SK-N-SH (cell line): ENCODE results near the gene MARCHF5. TPM values are rescaled to one million over a fixed set of nuclear protein-coding genes. Genes with fewer than 3 reads are reported as not detected.

ENCODE experiments used
- CTCF ChIA-PET: fragments of 300-600, 350-600 bp; formaldehyde crosslinking; extraction: SDS; loops from one replicate; lab custom pipeline; 2021; lab: Yijun Ruan, JAX
- POLR2A ChIA-PET: fragments of 350-600 bp; sonication (Branson Sonifier 250); formaldehyde crosslinking; extraction: SDS; loops from one replicate; lab custom pipeline; 2020; ENCODE audit warnings: antibody characterized with exemption, inconsistent platforms; lab: Yijun Ruan, JAX
- DNase-seq: peaks from one replicate; pipeline ENCODE4 v3.0.0; 2012
- H2AFZ ChIP-seq: fragments of 200-600 bp; sonication (generic); 2 replicates; pipeline ENCODE4 v1.8.1; 2016; ENCODE audit warnings: antibody characterized with exemption, mild to moderate bottlenecking, low read depth
- H3F3A ChIP-seq: fragments of 200-600 bp; sonication (generic); replicated peaks from 2 replicates; pipeline ENCODE3; 2016; ENCODE audit warnings: antibody characterized with exemption, mild to moderate bottlenecking; ENCODE audit not compliant: insufficient read depth
- H3K27ac ChIP-seq, 2 experiments: fragments of 200-500 bp in 1 of 2; fragments of 200-600 bp in 1 of 2; sonication (Bioruptor generic) in 1 of 2; sonication (generic), shearing (Covaris generic) in 1 of 2; 2 replicates each; pipeline versions ENCODE4 v1.5.1 to v1.6.1; 2014 to 2016; ENCODE audit warnings: low read depth in 2 of 2, inconsistent platforms in 1 of 2, low read length in 1 of 2, mild to moderate bottlenecking in 1 of 2, mixed read lengths in 1 of 2
- H3K27me3 ChIP-seq: fragments of 200-600 bp; sonication (generic), shearing (Covaris generic); 2 replicates; pipeline ENCODE4 v1.6.1; 2016; ENCODE audit warnings: mixed run types; ENCODE audit not compliant: insufficient read depth
- H3K36me3 ChIP-seq, 2 experiments: fragments of 200-500 bp in 1 of 2; fragments of 200-600 bp in 1 of 2; sonication (Bioruptor generic) in 1 of 2; sonication (generic) in 1 of 2; replicated peaks in 1 of 2; 2 replicates each; pipeline versions ENCODE3 to v1.5.1; 2014 to 2016; ENCODE audit warnings: low read length in 1 of 2, mild to moderate bottlenecking in 1 of 2; ENCODE audit not compliant: insufficient read depth in 2 of 2, control insufficient read depth in 1 of 2
- H3K4me1 ChIP-seq, 2 experiments: fragments of 200-500 bp in 1 of 2; fragments of 200-600 bp in 1 of 2; sonication (Bioruptor generic) in 1 of 2; sonication (generic), shearing (Covaris generic) in 1 of 2; 2 replicates each; pipeline versions ENCODE4 v1.5.1 to v1.6.1; 2014 to 2016; ENCODE audit warnings: low read depth in 1 of 2, low read length in 1 of 2, mixed run types in 1 of 2; ENCODE audit not compliant: insufficient read depth in 2 of 2, control insufficient read depth in 1 of 2
- H3K4me2 ChIP-seq: fragments of 200-600 bp; sonication (generic), shearing (Covaris generic); 2 replicates; pipeline ENCODE4 v1.6.1; 2017; ENCODE audit warnings: mixed run types
- H3K4me3 ChIP-seq, 2 experiments: fragments of 200-500 bp in 1 of 2; fragments of 200-600 bp in 1 of 2; sonication (Bioruptor generic) in 1 of 2; sonication (generic), shearing (Covaris generic) in 1 of 2; 2 replicates each; pipeline versions ENCODE4 v1.5.1 to v1.8.1; 2014 to 2016; ENCODE audit warnings: low read depth in 2 of 2, inconsistent platforms in 1 of 2, low read length in 1 of 2, mild to moderate bottlenecking in 1 of 2, mixed read lengths in 1 of 2, moderate library complexity in 1 of 2
- H3K79me2 ChIP-seq: fragments of 200-600 bp; sonication (generic); 2 replicates; pipeline ENCODE4 v1.8.1; 2017; ENCODE audit warnings: mild to moderate bottlenecking; ENCODE audit not compliant: insufficient read depth
- H3K9ac ChIP-seq: fragments of 200-600 bp; sonication (generic); 2 replicates; pipeline ENCODE4 v1.6.1; 2017; ENCODE audit warnings: mixed run types
- H3K9me2 ChIP-seq: fragments of 200-600 bp; sonication (generic); 2 replicates; pipeline ENCODE4 v1.6.1; 2017; ENCODE audit warnings: mixed run types
- H3K9me3 ChIP-seq: fragments of 200-600 bp; sonication (generic); 2 replicates; pipeline ENCODE4 v1.6.1; 2017; ENCODE audit warnings: mixed run types, mild to moderate bottlenecking, moderate library complexity
- H4K20me1 ChIP-seq: fragments of 200-600 bp; sonication (generic); 2 replicates; pipeline ENCODE4 v1.6.1; 2017; ENCODE audit warnings: mild to moderate bottlenecking, mixed run types; ENCODE audit not compliant: insufficient read depth
- CTCF ChIP-seq: fragments of 200-600 bp; sonication (generic); IDR thresholded peaks from 2 replicates; pipeline ENCODE4 v1.6.1; 2017; ENCODE audit warnings: antibody characterized with exemption, mild to moderate bottlenecking, moderate library complexity
- EP300 ChIP-seq, 2 experiments: IDR thresholded peaks; 2 replicates each; pipeline versions ENCODE4 v1.4.0 to v1.6.1; 2012; ENCODE audit warnings: borderline replicate concordance in 1 of 2, low read depth in 1 of 2, low read length in 1 of 2
- FOSL2 ChIP-seq: IDR thresholded peaks from 2 replicates; pipeline ENCODE4 v1.4.0; 2012; ENCODE audit warnings: low read depth, mild to moderate bottlenecking, moderate library complexity, borderline replicate concordance
- FOXM1 ChIP-seq: IDR thresholded peaks from 2 replicates; pipeline ENCODE4 v1.4.0; 2012; ENCODE audit warnings: low read depth, mild to moderate bottlenecking
- GATA2 ChIP-seq: sonication (generic); formaldehyde crosslinking; IDR thresholded peaks from 2 replicates; pipeline ENCODE4 v1.5.0; 2020; ENCODE audit warnings: mild to moderate bottlenecking, missing genetic modification reagents
- JUND ChIP-seq: IDR thresholded peaks from 2 replicates; pipeline ENCODE4 v1.4.0; 2012
- MEF2A ChIP-seq: IDR thresholded peaks from 2 replicates; pipeline ENCODE4 v1.4.0; 2012; ENCODE audit warnings: low read depth, borderline replicate concordance
- MXI1 ChIP-seq: IDR thresholded peaks from 2 replicates; pipeline ENCODE4 v1.6.1; 2012; ENCODE audit warnings: mild to moderate bottlenecking, low read depth, low read length, improper control_type of control experiment
- POLR2AphosphoS5 ChIP-seq: IDR thresholded peaks from 2 replicates; pipeline ENCODE4 v1.6.1; 2012; ENCODE audit warnings: low read depth, low read length
- RCOR1 ChIP-seq: fragments of 150-350 bp; IDR thresholded peaks from 2 replicates; pipeline ENCODE4 v1.6.1; 2017; ENCODE audit warnings: antibody characterized with exemption, low read length
- REST ChIP-seq: IDR thresholded peaks from 2 replicates; pipeline ENCODE4 v1.6.1; 2012; ENCODE audit warnings: mild to moderate bottlenecking, low read depth, low read length, moderate library complexity
- RXRA ChIP-seq: IDR thresholded peaks from 2 replicates; pipeline ENCODE4 v1.4.0; 2012; ENCODE audit warnings: low read depth, mild to moderate bottlenecking, borderline replicate concordance
- TAF1 ChIP-seq: IDR thresholded peaks from 2 replicates; pipeline ENCODE4 v1.6.1; 2012; ENCODE audit warnings: low read depth, mild to moderate bottlenecking, low read length, moderate library complexity, borderline replicate concordance
- TCF12 ChIP-seq: IDR thresholded peaks from 2 replicates; pipeline ENCODE4 v1.4.0; 2012
- USF2 ChIP-seq: fragments of 150-350 bp; IDR thresholded peaks from 2 replicates; pipeline ENCODE4 v1.6.1; 2017; ENCODE audit warnings: antibody characterized with exemption, low read length, low read depth, borderline replicate concordance
- YY1 ChIP-seq: IDR thresholded peaks from 2 replicates; pipeline ENCODE4 v1.4.0; 2012; ENCODE audit warnings: low read depth, mild to moderate bottlenecking
- ZBTB33 ChIP-seq: IDR thresholded peaks from 2 replicates; pipeline ENCODE4 v1.4.0; 2012; ENCODE audit warnings: low read depth, borderline replicate concordance
- WGBS: methylation state at CpG from one replicate; pipeline ENCODE4 v1.1.6; 2017; ENCODE audit warnings: low lambda C conversion rate; 5-methylcytosine and 5-hydroxymethylcytosine counted together
- polyA plus RNA-seq, 3 experiments: library from polyadenylated mRNA; depleted of rRNA; stranded (reverse); fragments of >200 nt; gene quantifications; 2 replicates each; pipeline ENCODE4 v1.2.3, GENCODE V29; 2012

MARCHF5 gene
- polyA plus RNA-seq, 1 of the 3 experiments (the other 2 are of a cell fraction), result 24.2 TPM

GRCh38 chr10:92303096-92303495 is 12.1 kb downstream of the MARCHF5 start:
- no peak overlapping the region for H3K27ac ChIP-seq
- no peak overlapping the region for H3K4me2 ChIP-seq
- no peak for DNase-seq
- H3K9me3 ChIP-seq, result no peaks in the 10 kb centered on the region
- no peaks in the 10 kb centered on the region for H3K9me2 ChIP-seq
- TF ChIP-seq MXI1, result no peak
- no peak for TF ChIP-seq EP300 (IDR thresholded peaks at IDR 0.05; ENCODE audit: borderline replicate concordance in 1 of 2, low read depth in 1 of 2, low read length in 1 of 2)
- TF ChIP-seq FOSL2, result no peak
- no peak for TF ChIP-seq RCOR1
- TF ChIP-seq TCF12, result no peak
- TF ChIP-seq CTCF, result no peak
- TF ChIP-seq MEF2A, result no peak
- TF ChIP-seq GATA2 (CRISPR knock-in tag), result no peak
- TF ChIP-seq JUND, result no peak
- no peak for TF ChIP-seq REST
- TF ChIP-seq USF2, result no peak
- peaks cover 84% of the 10 kb centered on the region for H4K20me1 ChIP-seq
- H3K36me3 ChIP-seq, result peaks cover 0 to 14% of the 10 kb centered on the region in 2 experiments
- H2AFZ ChIP-seq, result no peak overlapping the region
- H3K27me3 ChIP-seq, result no peaks in the 10 kb centered on the region
- H3K4me1 ChIP-seq, result peaks cover 0 to 18% of the 10 kb centered on the region in 2 experiments; a peak in 1 of 4 replicates
- peaks cover 100% of the 10 kb centered on the region for H3K79me2 ChIP-seq
- CTCF ChIA-PET, result interaction anchor here (3.3 kb wide), 1 partner anchor 10 kb away, joined by 20 read pairs; no protein-coding TSS in a partner anchor
- H3K4me3 ChIP-seq, result no peak overlapping the region
- no peaks in the 10 kb centered on the region for H3F3A ChIP-seq
- no peak overlapping the region for H3K9ac ChIP-seq
- POLR2A ChIA-PET, result no interaction called here

GRCh38 chr10:92304061-92304460 is 13.1 kb downstream of the MARCHF5 start:
- H3K79me2 ChIP-seq, result peaks cover 100% of the 10 kb centered on the region
- peaks cover 0 to 18% of the 10 kb centered on the region in 2 experiments; a peak in 1 of 4 replicates for H3K4me1 ChIP-seq
- H2AFZ ChIP-seq, result no peak overlapping the region
- no peak overlapping the region for H3K9ac ChIP-seq
- H3K9me3 ChIP-seq, result no peaks in the 10 kb centered on the region
- ChIA-PET CTCF (interaction anchor here (1.3 to 3.3 kb wide), 3 partner anchors 9 to 11 kb away, joined by 3 to 20 read pairs (median 4); no protein-coding TSS in a partner anchor), POLR2A (interaction anchor here (1.2 kb wide), 1 partner anchor 10 kb away, joined by 4 read pairs; no protein-coding TSS in a partner anchor)
- no peak overlapping the region for H3K4me2 ChIP-seq
- no peaks in the 10 kb centered on the region for H3K27me3 ChIP-seq
- DNase-seq, result no peak
- no peaks in the 10 kb centered on the region for H3F3A ChIP-seq
- WGBS, result 100% methylated on average over 1 of the region's 1 CpG
- no peaks in the 10 kb centered on the region for H3K9me2 ChIP-seq
- peaks cover 0 to 14% of the 10 kb centered on the region in 2 experiments for H3K36me3 ChIP-seq
- no peak overlapping the region for H3K4me3 ChIP-seq
- H4K20me1 ChIP-seq, result peaks cover 79% of the 10 kb centered on the region
- no peak overlapping the region for H3K27ac ChIP-seq
- TF ChIP-seq FOXM1 (no peak), TAF1 (no peak), ZBTB33 (no peak), TCF12 (no peak), POLR2AphosphoS5 (no peak), CTCF (no peak), RXRA (no peak), YY1 (no peak)
